H1 (cell line): ENCODE results near the gene VWA2. TPM values are rescaled to one million over a fixed set of nuclear protein-coding genes. Genes with fewer than 3 reads are reported as not detected.

Experiments used
- CTCF ChIA-PET: fragments of 300-600 bp; sonication (Branson Sonifier 250); formaldehyde crosslinking; loops from one replicate; lab custom pipeline; 2021; ENCODE audit not compliant: partially characterized antibody; lab: Charles Lee
- POLR2A ChIA-PET: fragments of 300-600 bp; sonication (Branson Sonifier 250); formaldehyde crosslinking; loops from one replicate; lab custom pipeline; 2021; ENCODE audit warnings: inconsistent platforms; ENCODE audit not compliant: partially characterized antibody; lab: Charles Lee
- DNase-seq, 2 experiments: peaks; one replicate each; pipeline versions ENCODE4 v3.0.0 to v3.0.0-alpha.2; 2010 to 2022; ENCODE audit warnings: low spot score in 2 of 2, low read depth in 1 of 2, mixed read lengths in 1 of 2
- FAIRE-seq: peaks from 2 replicates; lab custom pipeline; 2011; peaks lifted over from hg19 to GRCh38; lab: Jason Lieb, UNC
- H2AFZ ChIP-seq: 2 replicates; pipeline ENCODE4 v1.8.1; 2012; ENCODE audit warnings: low read length, inconsistent platforms
- H2AK5ac ChIP-seq: 2 replicates; pipeline ENCODE4 v1.6.1; 2013; ENCODE audit warnings: low read depth, low read length
- H2BK120ac ChIP-seq: replicated peaks from 2 replicates; pipeline ENCODE3; 2013; ENCODE audit warnings: low read depth, low read length, inconsistent platforms
- H2BK12ac ChIP-seq: 2 replicates; pipeline ENCODE4 v1.6.1; 2013; ENCODE audit warnings: low read depth, low read length
- H2BK15ac ChIP-seq: 2 replicates; pipeline ENCODE4 v1.6.1; 2013; ENCODE audit warnings: low read length
- H2BK20ac ChIP-seq: 2 replicates; pipeline ENCODE4 v1.6.1; 2013; ENCODE audit warnings: low read length
- H2BK5ac ChIP-seq: 2 replicates; pipeline ENCODE4 v1.6.1; 2013; ENCODE audit warnings: low read depth, low read length
- H3K14ac ChIP-seq: 2 replicates; pipeline ENCODE4 v1.6.1; 2013; ENCODE audit warnings: inconsistent platforms; ENCODE audit not compliant: insufficient read length
- H3K18ac ChIP-seq: 2 replicates; pipeline ENCODE4 v1.6.1; 2013; ENCODE audit warnings: low read length; ENCODE audit errors: extremely low read depth
- H3K23ac ChIP-seq: 2 replicates; pipeline ENCODE4 v1.6.1; 2013; ENCODE audit warnings: inconsistent platforms; ENCODE audit not compliant: insufficient read length
- H3K23me2 ChIP-seq: 2 replicates; pipeline ENCODE4 v1.6.1; 2013; ENCODE audit warnings: low read depth, low read length
- H3K27ac ChIP-seq: 2 replicates; pipeline ENCODE4 v1.6.1; 2011; ENCODE audit warnings: low read depth, low read length, inconsistent platforms
- H3K27me3 ChIP-seq, 4 experiments: replicated peaks in 1 of 4; 1 replicate in 1 of 4; 2 replicates in 3 of 4; pipeline versions ENCODE4 v1.6.1 to v1.8.1; 2011 to 2013; ENCODE audit warnings: low read length in 3 of 4, mild to moderate bottlenecking in 3 of 4, inconsistent platforms in 2 of 4, mixed read lengths in 2 of 4, moderate library complexity in 1 of 4; ENCODE audit not compliant: control insufficient read depth in 3 of 4, insufficient read depth in 3 of 4; ENCODE audit errors: extremely low read depth in 1 of 4
- H3K36me3 ChIP-seq, 4 experiments: 2 replicates each; pipeline versions ENCODE4 v1.6.1 to v1.8.1; 2011 to 2013; ENCODE audit warnings: mild to moderate bottlenecking in 4 of 4, low read length in 3 of 4, moderate library complexity in 2 of 4, control low read depth in 1 of 4, inconsistent platforms in 1 of 4; ENCODE audit not compliant: insufficient read depth in 4 of 4, control insufficient read depth in 2 of 4
- H3K4ac ChIP-seq: replicated peaks from 2 replicates; pipeline ENCODE3; 2013; ENCODE audit warnings: low read length, low read depth, mixed read lengths, inconsistent platforms; ENCODE audit not compliant: insufficient read length
- H3K4me1 ChIP-seq, 4 experiments: replicated peaks in 1 of 4; 1 replicate in 1 of 4; 2 replicates in 3 of 4; pipeline versions ENCODE4 v1.6.1 to v1.8.1; 2011 to 2013; ENCODE audit warnings: low read length in 3 of 4, inconsistent platforms in 2 of 4, mixed read lengths in 1 of 4; ENCODE audit not compliant: insufficient read depth in 4 of 4, control insufficient read depth in 3 of 4
- H3K4me2 ChIP-seq, 2 experiments: 2 replicates each; pipeline versions ENCODE4 v1.6.1 to v1.8.1; 2011 to 2013; ENCODE audit warnings: low read depth in 2 of 2, low read length in 2 of 2, control low read depth in 1 of 2, inconsistent platforms in 1 of 2, mild to moderate bottlenecking in 1 of 2; ENCODE audit not compliant: insufficient read depth in 1 of 2
- H3K4me3 ChIP-seq, 4 experiments: fragments of 200-600, 300-600 bp in 1 of 4; sonication (generic), shearing (Covaris generic), sonication (Bioruptor Twin) in 1 of 4; 2 replicates each; pipeline versions ENCODE4 v1.5.1 to v1.8.1; 2011 to 2016; ENCODE audit warnings: low read length in 4 of 4, low read depth in 3 of 4, control low read depth in 2 of 4, inconsistent platforms in 2 of 4, mild to moderate bottlenecking in 2 of 4, mixed read lengths in 1 of 4, moderate library complexity in 1 of 4; ENCODE audit not compliant: insufficient read depth in 2 of 4; ENCODE audit errors: extremely low read depth in 1 of 4
- H3K56ac ChIP-seq: replicated peaks from 2 replicates; pipeline ENCODE3; 2013; ENCODE audit warnings: low read depth, mild to moderate bottlenecking, mixed read lengths, low read length, inconsistent platforms; ENCODE audit not compliant: insufficient read length
- H3K79me1 ChIP-seq: 2 replicates; pipeline ENCODE4 v1.6.1; 2013; ENCODE audit warnings: low read depth, low read length, control low read depth
- H3K79me2 ChIP-seq, 2 experiments: 2 replicates each; pipeline versions ENCODE4 v1.6.1 to v1.8.1; 2012 to 2013; ENCODE audit warnings: low read length in 2 of 2, mild to moderate bottlenecking in 2 of 2, inconsistent platforms in 1 of 2; ENCODE audit not compliant: insufficient read depth in 2 of 2, control insufficient read depth in 1 of 2
- H3K9ac ChIP-seq, 4 experiments: replicated peaks in 1 of 4; 1 replicate in 1 of 4; 2 replicates in 3 of 4; pipeline versions ENCODE4 v1.6.1 to v1.8.1; 2011 to 2013; ENCODE audit warnings: low read depth in 3 of 4, low read length in 3 of 4, control low read depth in 2 of 4, mild to moderate bottlenecking in 2 of 4, moderate library complexity in 2 of 4, inconsistent platforms in 1 of 4; ENCODE audit errors: extremely low read depth in 1 of 4
- H3K9me3 ChIP-seq, 2 experiments: 2 replicates each; pipeline versions ENCODE4 v1.6.1 to v1.8.1; 2012 to 2013; ENCODE audit warnings: mild to moderate bottlenecking in 2 of 2, moderate library complexity in 2 of 2, control low read depth in 1 of 2, inconsistent platforms in 1 of 2, low read depth in 1 of 2, low read length in 1 of 2, mixed read lengths in 1 of 2; ENCODE audit not compliant: insufficient read depth in 2 of 2
- H4K20me1 ChIP-seq, 2 experiments: replicated peaks in 1 of 2; 2 replicates each; pipeline versions ENCODE3 to v1.8.1; 2011 to 2013; ENCODE audit warnings: inconsistent platforms in 2 of 2, low read length in 2 of 2, mild to moderate bottlenecking in 1 of 2; ENCODE audit not compliant: insufficient read depth in 2 of 2, control insufficient read depth in 1 of 2
- H4K5ac ChIP-seq: 2 replicates; pipeline ENCODE4 v1.6.1; 2013; ENCODE audit warnings: low read length, low read depth, mixed read lengths, inconsistent platforms; ENCODE audit not compliant: insufficient read length
- H4K8ac ChIP-seq: 2 replicates; pipeline ENCODE4 v1.8.0; 2013; ENCODE audit warnings: mild to moderate bottlenecking, moderate library complexity, low read length, inconsistent platforms; ENCODE audit not compliant: insufficient read depth; ENCODE audit errors: extremely low read depth
- H4K91ac ChIP-seq: replicated peaks from 2 replicates; pipeline ENCODE3; 2013; ENCODE audit warnings: low read length, mixed read lengths, inconsistent platforms; ENCODE audit not compliant: insufficient read length
- CTCF ChIP-seq, 3 experiments: IDR thresholded peaks; 1 replicate in 2 of 3; 2 replicates in 1 of 3; pipeline versions ENCODE4 v1.5.1 to v1.6.1; 2011; ENCODE audit warnings: low read length in 3 of 3, mild to moderate bottlenecking in 3 of 3, inconsistent platforms in 2 of 3, low read depth in 1 of 3, moderate library complexity in 1 of 3; ENCODE audit not compliant: insufficient read depth in 1 of 3; ENCODE audit errors: control extremely low read depth in 1 of 3
- EZH2 ChIP-seq: fragments of 200-600 bp; sonication (generic); IDR thresholded peaks from 2 replicates; pipeline ENCODE4 v1.7.1; 2012; ENCODE audit warnings: low read depth, mild to moderate bottlenecking, moderate library complexity, low read length, inconsistent platforms; ENCODE audit not compliant: severe bottlenecking
- HDAC6 ChIP-seq: IDR thresholded peaks from one replicate; pipeline ENCODE4 v1.7.1; 2012; ENCODE audit warnings: low read depth, mild to moderate bottlenecking, inconsistent platforms, low read length, moderate library complexity
- KDM4A ChIP-seq: IDR thresholded peaks from one replicate; pipeline ENCODE4 v1.7.1; 2012; ENCODE audit warnings: low read depth, mild to moderate bottlenecking, moderate library complexity, low read length, inconsistent platforms; ENCODE audit not compliant: severe bottlenecking
- NRF1 ChIP-seq: IDR thresholded peaks from 2 replicates; pipeline ENCODE4 v1.6.1; 2011; ENCODE audit warnings: mild to moderate bottlenecking, low read depth, low read length, improper control_type of control experiment
- RXRA ChIP-seq: IDR thresholded peaks from 2 replicates; pipeline ENCODE4 v1.6.1; 2011; ENCODE audit warnings: low read depth, mild to moderate bottlenecking, low read length, moderate library complexity; ENCODE audit not compliant: insufficient read depth
- SIN3A ChIP-seq, 2 experiments: IDR thresholded peaks in 1 of 2; conservative IDR thresholded peaks in 1 of 2; 2 replicates each; pipeline ENCODE4 v1.6.1; 2011 to 2012; ENCODE audit warnings: low read length in 2 of 2, improper control_type of control experiment in 1 of 2, low read depth in 1 of 2, mild to moderate bottlenecking in 1 of 2
- TAF1 ChIP-seq: IDR thresholded peaks from 2 replicates; pipeline ENCODE4 v1.6.1; 2011; ENCODE audit warnings: mild to moderate bottlenecking, low read depth, low read length
- WGBS, 2 experiments: shearing (Covaris generic) in 1 of 2; methylation state at CpG; one replicate each; pipeline versions ENCODE4 v1.1.6 to v1.1.7; 2013 to 2015; ENCODE audit warnings: low lambda C conversion rate in 2 of 2, mixed read lengths in 2 of 2, inconsistent platforms in 1 of 2, low coverage in 1 of 2, missing lambda C conversion rate in 1 of 2; ENCODE audit not compliant: insufficient replicate concordance in 2 of 2, insufficient coverage in 1 of 2, insufficient read length in 1 of 2; ENCODE audit errors: extremely low coverage in 1 of 2, missing lambda C conversion rate in 1 of 2; 5-methylcytosine and 5-hydroxymethylcytosine counted together
- polyA plus RNA-seq, 7 experiments: library from polyadenylated mRNA; depleted of rRNA in 3 of 7; stranded (reverse) in 5 of 7; unstranded in 2 of 7; fragments of >200 nt in 5 of 7; fragments of 200-250 nt in 2 of 7; gene quantifications; 1 replicate in 5 of 7; 2 replicates in 1 of 7; 4 replicates in 1 of 7; pipeline versions ENCODE4 v1.2.1 to v1.2.3, GENCODE V29; 2011 to 2013; ENCODE audit warnings: missing spikeins in 2 of 7, mixed read lengths in 2 of 7
- total RNA-seq: library from RNA; stranded (reverse); fragmentation: NEBNext Ultra II Directional; extraction: Animal tissue kit (Norgen Biotek cat#: 25700); gene quantifications from 2 replicates; pipeline ENCODE4 v1.2.1, GENCODE V29; 2021

The VWA2 gene
- total and polyA plus RNA-seq, 2 of the 8 experiments (the other 6 are each of a cell fraction or from before 2014, with no cell fraction given) = 2.8 to 2.9 TPM

- H3K4ac ChIP-seq = no peak overlapping the region
- no peak overlapping the region for H2BK12ac ChIP-seq
- ChIA-PET CTCF (interaction anchor here (0.6 to 8.8 kb wide), 75 partner anchors 8 to 825 kb away, joined by 3 to 269 read pairs (median 6); partner anchors contain the start of genes AFAP1L2 and VWA2), POLR2A (interaction anchor here (0.8 to 1.3 kb wide), 4 partner anchors 28 to 154 kb away, joined by 3 to 4 read pairs (median 3); no protein-coding TSS in a partner anchor)
- peaks cover 0 to 8% (median 2%) of the 10 kb centered on the region in 4 experiments; a peak in 4 of 7 replicates for H3K4me1 ChIP-seq
- H3K27ac ChIP-seq = no peak overlapping the region
- no peak overlapping the region for H2BK15ac ChIP-seq
- H4K8ac ChIP-seq = peak overlapping the region; percentile 87; the same call in 1 of the 2 replicates
- peak overlapping the region; percentile 83 for H4K91ac ChIP-seq
- H3K14ac ChIP-seq = no peak overlapping the region
- H3K9ac ChIP-seq = no peak overlapping the region; a peak in 1 of 7 replicates
- DNase-seq (peak in 1 of 2 experiments; percentile 86), FAIRE-seq (no peak)
- H3K23me2 ChIP-seq = peaks cover 4% of the 10 kb centered on the region; the same call in 1 of the 2 replicates
- no peaks in the 10 kb centered on the region for H3K79me1 ChIP-seq
- H2BK5ac ChIP-seq = no peak overlapping the region
- no peaks in the 10 kb centered on the region for H4K20me1 ChIP-seq
- H3K9me3 ChIP-seq = no peaks in the 10 kb centered on the region
- H3K4me2 ChIP-seq = peak overlapping the region; percentile 58 to 85
- no peak overlapping the region for H4K5ac ChIP-seq
- no peak overlapping the region for H2AK5ac ChIP-seq
- peak overlapping the region; percentile 98 for H2AFZ ChIP-seq
- H3K79me2 ChIP-seq = no peaks in the 10 kb centered on the region
- H3K4me3 ChIP-seq = peak overlapping the region; percentile 38 to 78 (median 70)
- 6% methylated on average over 15 of the region's 41 CpGs; no CpG with 5 or more reads in 1 of the 2 experiments for WGBS, 2 experiments
- H3K23ac ChIP-seq = no peak overlapping the region
- no peaks in the 10 kb centered on the region for H3K36me3 ChIP-seq
- no peaks in the 10 kb centered on the region for H3K27me3 ChIP-seq
- no peak overlapping the region for H2BK20ac ChIP-seq
- H2BK120ac ChIP-seq = no peak overlapping the region
- no peak overlapping the region; the same call in 1 of the 2 replicates for H3K18ac ChIP-seq
- no peak overlapping the region for H3K56ac ChIP-seq
- TF ChIP-seq SIN3A (conservative IDR thresholded peaks at IDR 0.05 in 1 of 2, IDR thresholded peaks at IDR 0.05 in 1 of 2; ENCODE audit: low read depth in 1 of 2, low read length in 2 of 2) (0 out of 4 replicates have a peak, but pooled peaks of 1 of the 2 experiments have one; percentile 52), TAF1 (no peak), CTCF (IDR thresholded peaks at IDR 0.05; ENCODE audit: control extremely low read depth in 1 of 3, insufficient read depth in 1 of 3, low read depth in 1 of 3, low read length in 3 of 3) (peak; percentile 78 to 93 (median 81)), NRF1 (no peak), KDM4A (peak; percentile 87), HDAC6 (no peak), EZH2 (no peak), RXRA (no peak)
These were observed 65.7 kb downstream of the VWA2 start for GRCh38 chr10:114304571-114305421.
